Lung (tissue), 12 donors: ENCODE results near the gene VSX1. TPM values are rescaled to one million over a fixed set of nuclear protein-coding genes. Genes with fewer than 3 reads are reported as not detected.

ENCODE experiments used
- ATAC-seq: fragments of 200-7000 bp; cut with Tn5 transposase; one replicate; pipeline ENCODE4 v1.9.1; 2020; ENCODE audit warnings: moderate number of reproducible peaks; ENCODE audit not compliant: insufficient read depth, low FRiP score
- DNase-seq, 3 donors: peaks; one replicate each; pipeline ENCODE4 v3.0.0-alpha.2; 2013 to 2017
- H3K27ac ChIP-seq, 2 donors: one replicate each; pipeline ENCODE4 v1.5.1; 2013; ENCODE audit warnings: mild to moderate bottlenecking in 2 of 2, moderate library complexity in 2 of 2, control low read depth in 1 of 2, inconsistent platforms in 1 of 2, low read depth in 1 of 2, low read length in 1 of 2
- H3K27me3 ChIP-seq, 3 donors: one replicate each; pipeline ENCODE4 v1.5.1; 2013; ENCODE audit warnings: low read length in 2 of 3; ENCODE audit not compliant: control insufficient read depth in 3 of 3, insufficient read depth in 3 of 3
- H3K36me3 ChIP-seq, 4 donors: one replicate each; pipeline ENCODE4 v1.5.1; 2013; ENCODE audit warnings: low read length in 4 of 4, mild to moderate bottlenecking in 1 of 4, moderate library complexity in 1 of 4; ENCODE audit not compliant: control insufficient read depth in 4 of 4, insufficient read depth in 4 of 4
- H3K4me1 ChIP-seq, 5 donors: one replicate each; pipeline ENCODE4 v1.5.1; 2013; ENCODE audit warnings: low read length in 5 of 5, mild to moderate bottlenecking in 2 of 5, moderate library complexity in 1 of 5; ENCODE audit not compliant: control insufficient read depth in 5 of 5, insufficient read depth in 5 of 5
- H3K4me3 ChIP-seq: one replicate; pipeline ENCODE4 v1.5.1; 2013; ENCODE audit warnings: mild to moderate bottlenecking, control low read depth, moderate library complexity
- H3K9ac ChIP-seq, 2 donors: one replicate each; pipeline ENCODE4 v1.5.1; 2013; ENCODE audit warnings: low read length in 2 of 2, control low read depth in 1 of 2; ENCODE audit not compliant: insufficient read depth in 1 of 2
- H3K9me3 ChIP-seq, 4 donors: one replicate each; pipeline ENCODE4 v1.5.1; 2013; ENCODE audit warnings: low read length in 3 of 4, mild to moderate bottlenecking in 1 of 4, moderate library complexity in 1 of 4; ENCODE audit not compliant: control insufficient read depth in 4 of 4, insufficient read depth in 3 of 4
- WGBS, 2 donors: extraction: QIAGEN DNeasy Blood & Tissue Kit; methylation state at CpG; one replicate each; pipeline ENCODE4 v1.1.7; 2013; 5-methylcytosine and 5-hydroxymethylcytosine counted together
- polyA plus RNA-seq, 2 donors: library from polyadenylated mRNA; stranded (reverse); fragments of 200-250 nt; gene quantifications; one replicate each; pipeline ENCODE4 v1.2.1, GENCODE V29; 2013
- total RNA-seq, 2 donors: library from RNA; depleted of rRNA in 1 of 2; stranded (reverse); fragments of >200 nt in 1 of 2; gene quantifications; one replicate each; pipeline ENCODE4 v1.2.1, GENCODE V29; 2014 to 2021
- TF ChIP-seq, protein P1 (sequence below): IDR thresholded peaks from 2 replicates; pipeline ENCODE4 v1.5.1; 2012; ENCODE audit warnings: mild to moderate bottlenecking; ENCODE audit errors: control extremely low read depth, extremely low read depth
- donor health status: control.
- donor health status: control.
- donor health status: Bipolar disorder and iron deficiency.
- donor health status: healthy.
- donor health status: DM: yes; HTN: yes; CAD: no.

VSX1 gene
- total and polyA plus RNA-seq, 4 donors: not detected

DNA sequence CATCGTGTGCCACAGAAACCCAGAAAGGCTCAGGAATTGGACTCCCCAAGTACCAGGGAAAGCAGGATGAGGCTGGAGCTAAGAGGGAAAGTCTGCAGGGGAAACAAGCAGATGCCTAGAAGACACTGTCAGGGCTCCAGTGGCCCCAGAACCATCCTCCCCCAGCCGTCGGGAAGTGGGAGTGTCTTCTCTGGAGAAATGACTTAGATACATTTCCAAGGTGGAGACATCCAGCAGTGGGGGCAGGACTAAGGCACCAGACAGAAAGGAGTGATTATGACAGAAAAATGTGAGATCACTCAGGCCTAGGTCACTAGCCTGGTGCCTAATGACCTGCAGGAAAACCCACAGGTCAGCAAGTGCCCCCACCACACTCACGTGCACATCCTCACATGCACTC lies 36.0 kb upstream of the VSX1 start:
- WGBS, 2 donors: 62 to 75% methylated on average over 4 of the region's 4 CpGs
- no peak for DNase-seq
- Histone ChIP-seq H3K27ac (no peak overlapping the region), H3K27me3 (peaks cover 0 to 4% (median 4%) of the 10 kb centered on the region in 3 donors), H3K9ac (no peak overlapping the region), H3K4me1 (no peaks in the 10 kb centered on the region), H3K9me3 (peaks cover 0 to 6% (median 0%) of the 10 kb centered on the region in 4 donors), H3K36me3 (no peaks in the 10 kb centered on the region), H3K4me3 (no peak overlapping the region)
- TF ChIP-seq, protein P1, sequence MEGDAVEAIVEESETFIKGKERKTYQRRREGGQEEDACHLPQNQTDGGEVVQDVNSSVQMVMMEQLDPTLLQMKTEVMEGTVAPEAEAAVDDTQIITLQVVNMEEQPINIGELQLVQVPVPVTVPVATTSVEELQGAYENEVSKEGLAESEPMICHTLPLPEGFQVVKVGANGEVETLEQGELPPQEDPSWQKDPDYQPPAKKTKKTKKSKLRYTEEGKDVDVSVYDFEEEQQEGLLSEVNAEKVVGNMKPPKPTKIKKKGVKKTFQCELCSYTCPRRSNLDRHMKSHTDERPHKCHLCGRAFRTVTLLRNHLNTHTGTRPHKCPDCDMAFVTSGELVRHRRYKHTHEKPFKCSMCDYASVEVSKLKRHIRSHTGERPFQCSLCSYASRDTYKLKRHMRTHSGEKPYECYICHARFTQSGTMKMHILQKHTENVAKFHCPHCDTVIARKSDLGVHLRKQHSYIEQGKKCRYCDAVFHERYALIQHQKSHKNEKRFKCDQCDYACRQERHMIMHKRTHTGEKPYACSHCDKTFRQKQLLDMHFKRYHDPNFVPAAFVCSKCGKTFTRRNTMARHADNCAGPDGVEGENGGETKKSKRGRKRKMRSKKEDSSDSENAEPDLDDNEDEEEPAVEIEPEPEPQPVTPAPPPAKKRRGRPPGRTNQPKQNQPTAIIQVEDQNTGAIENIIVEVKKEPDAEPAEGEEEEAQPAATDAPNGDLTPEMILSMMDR: no peak
- no peak for ATAC-seq

DNA sequence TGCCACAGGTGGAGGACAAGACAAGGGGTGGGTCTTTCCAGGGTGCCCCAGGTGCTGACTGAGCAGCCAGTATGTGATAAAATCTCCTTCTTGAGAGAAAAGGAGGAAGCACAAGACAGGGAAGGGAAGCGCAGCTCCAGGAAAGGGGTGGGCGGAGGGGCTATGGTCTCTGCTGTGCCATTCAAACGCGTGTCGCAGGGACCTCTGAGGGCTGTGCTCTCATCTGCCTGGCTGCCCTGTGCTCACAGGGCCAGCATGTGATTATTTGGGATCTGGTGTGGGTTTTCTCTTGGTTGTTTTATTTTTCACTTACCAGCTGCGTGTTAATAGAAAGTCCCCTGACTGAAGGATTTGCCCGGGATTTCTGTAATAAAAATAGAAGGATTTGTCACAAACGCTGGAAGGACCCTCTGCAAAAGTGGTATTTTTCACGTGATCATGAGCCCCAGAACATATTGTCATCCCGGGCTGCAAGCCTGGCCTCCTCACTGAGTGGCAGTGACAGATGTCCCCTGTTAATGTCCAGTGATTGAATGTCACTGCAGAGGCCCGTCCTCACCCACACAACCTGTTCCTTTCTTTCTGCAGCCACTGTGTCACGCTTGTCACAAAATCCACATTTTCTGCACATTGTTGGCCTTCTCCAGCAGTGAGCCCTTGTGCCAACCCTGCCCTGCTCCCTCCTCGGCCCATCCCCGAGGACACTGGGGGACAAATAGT lies 35.0 kb upstream of the VSX1 start:
- Histone ChIP-seq H3K4me1 (no peaks in the 10 kb centered on the region), H3K9ac (no peak overlapping the region), H3K27ac (no peak overlapping the region), H3K27me3 (peaks cover 0 to 4% (median 4%) of the 10 kb centered on the region in 3 donors), H3K36me3 (no peaks in the 10 kb centered on the region), H3K9me3 (peaks cover 0 to 6% (median 0%) of the 10 kb centered on the region in 4 donors), H3K4me3 (no peak overlapping the region)
- ATAC-seq: no peak
- 48 to 56% methylated on average over 14 of the region's 14 CpGs for WGBS, 2 donors
- TF ChIP-seq, protein P1: no peak
- no peak for DNase-seq

DNA sequence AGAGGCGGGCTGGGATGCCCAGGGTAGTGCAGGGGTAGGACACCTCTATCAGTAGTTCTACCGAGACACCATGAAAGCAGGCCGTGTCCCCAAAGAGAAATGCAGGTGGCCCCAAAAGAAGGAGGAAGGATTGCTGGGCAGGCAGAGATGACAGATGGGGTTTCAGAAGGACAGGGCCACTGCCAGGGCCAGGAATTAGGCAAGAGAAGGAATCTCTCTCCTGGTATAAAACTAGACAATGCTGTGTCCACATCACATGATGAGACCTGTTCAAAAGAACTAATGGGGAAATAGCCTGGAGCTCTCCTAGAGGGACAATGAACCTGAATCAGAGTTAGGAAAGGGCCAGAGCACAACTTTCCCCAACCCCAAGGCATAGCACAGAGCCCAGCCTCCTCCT lies 21.6 kb upstream of the VSX1 start:
- DNase-seq (no peak), ATAC-seq (no peak)
- WGBS, 2 donors: 96 to 97% methylated on average over 3 of the region's 3 CpGs
- peaks cover 0 to 14% (median 0%) of the 10 kb centered on the region in 3 donors for H3K27me3 ChIP-seq
- no peaks in the 10 kb centered on the region for H3K4me1 ChIP-seq
- H3K9me3 ChIP-seq: peaks cover 0 to 4% (median 0%) of the 10 kb centered on the region in 4 donors
- no peak overlapping the region for H3K4me3 ChIP-seq
- no peaks in the 10 kb centered on the region for H3K36me3 ChIP-seq
- no peak overlapping the region for H3K27ac ChIP-seq
- TF ChIP-seq, protein P1: no peak
- H3K9ac ChIP-seq: no peak overlapping the region
